Bronchial epithelial cell (primary cell): ENCODE data around the gene PPM1G. TPM values are rescaled to one million over a fixed set of nuclear protein-coding genes. Genes with fewer than 3 reads are reported as not detected.
A peak's percentile ranks its signal among the peaks of the same experiment; 100 is the strongest.

Experiments used
- DNase-seq: peaks from one replicate; pipeline ENCODE4 v3.0.0-alpha.2; 2010; ENCODE audit warnings: low read depth
- FAIRE-seq: peaks from 2 replicates; lab custom pipeline; 2011; peaks lifted over from hg19 to GRCh38; lab: Jason Lieb, UNC
- H3K27me3 ChIP-seq: 2 replicates; pipeline ENCODE4 v1.5.1; 2011; ENCODE audit warnings: low read length; ENCODE audit not compliant: control insufficient read depth, insufficient read depth
- H3K36me3 ChIP-seq: 2 replicates; pipeline ENCODE4 v1.5.1; 2011; ENCODE audit warnings: low read length; ENCODE audit not compliant: control insufficient read depth, insufficient read depth
- H3K4me3 ChIP-seq: 2 replicates; pipeline ENCODE4 v1.5.1; 2011; ENCODE audit warnings: mild to moderate bottlenecking, low read depth, low read length, control low read depth
- CTCF ChIP-seq: IDR thresholded peaks from 2 replicates; pipeline ENCODE4 v1.5.1; 2011; ENCODE audit warnings: mild to moderate bottlenecking, moderate library complexity, low read length, control low read depth, inconsistent platforms; ENCODE audit not compliant: insufficient read depth, severe bottlenecking
- total RNA-seq: library from RNA; depleted of rRNA; stranded (reverse); fragments of >200 nt; gene quantifications from 2 replicates; pipeline ENCODE4 v1.2.1, GENCODE V29; 2014

Gene PPM1G
- total RNA-seq, 1 donor from 2014 or later: 143 TPM

- Histone ChIP-seq H3K4me3 (no peak overlapping the region), H3K27me3 (no peaks in the 10 kb centered on the region), H3K36me3 (peaks cover 27% of the 10 kb centered on the region)
- no peak for FAIRE-seq
- no peak for DNase-seq
- TF ChIP-seq CTCF: no peak
Observed at GRCh38 chr2:27336173-27336572, 73.2 kb downstream of the PPM1G start.

- Histone ChIP-seq H3K27me3 (no peaks in the 10 kb centered on the region), H3K4me3 (no peak overlapping the region), H3K36me3 (peaks cover 27% of the 10 kb centered on the region)
- FAIRE-seq (no peak), DNase-seq (peak; percentile 4)
- TF ChIP-seq CTCF: no peak
Observed at GRCh38 chr2:27335311-27335710, 74.1 kb downstream of the PPM1G start.

Other genes with a start within 250 kb of the PPM1G start
- gene ATRAID, start 197.6 kb downstream of the PPM1G start, total RNA-seq: 184 and 257 TPM in 2 replicates
- gene SLC5A6, start 197.3 kb downstream of the PPM1G start, total RNA-seq: 6.3 and 21.1 TPM in 2 replicates
- gene CAD, start 192.2 kb downstream of the PPM1G start, total RNA-seq: 21.6 and 24.3 TPM in 2 replicates
- gene SLC30A3, start 146.5 kb downstream of the PPM1G start, total RNA-seq: not detected in 2 replicates
- gene DNAJC5G, start 134.2 kb downstream of the PPM1G start, total RNA-seq: not detected in 2 replicates
- gene TRIM54, start 127.2 kb downstream of the PPM1G start, total RNA-seq: not detected in 2 replicates
- 0.51 and 1.8 TPM in 2 replicates for gene UCN, start 101.1 kb downstream of the PPM1G start, total RNA-seq
- 43.3 and 55.3 TPM in 2 replicates for gene MPV17, start 86.5 kb downstream of the PPM1G start, total RNA-seq
- gene GTF3C2, start 52.8 kb downstream of the PPM1G start, total RNA-seq: 19.2 and 20.9 TPM in 2 replicates
- gene EIF2B4, start 39.3 kb downstream of the PPM1G start, total RNA-seq: 29.7 and 32.4 TPM in 2 replicates
- gene SNX17, start 39.0 kb downstream of the PPM1G start, total RNA-seq: 99.3 and 102 TPM in 2 replicates
- gene ZNF513, start 28.9 kb downstream of the PPM1G start, total RNA-seq: 7.1 and 9.5 TPM in 2 replicates
- 93.7 and 125 TPM in 2 replicates for gene NRBP1, start 19.0 kb upstream of the PPM1G start, total RNA-seq
- 28.4 and 29.1 TPM in 2 replicates for gene KRTCAP3, start 32.8 kb upstream of the PPM1G start, total RNA-seq
- 5.0 and 5.5 TPM in 2 replicates for gene IFT172, start 80.2 kb upstream of the PPM1G start, total RNA-seq
- gene FNDC4, start 85.6 kb upstream of the PPM1G start, total RNA-seq: 7.6 and 8.1 TPM in 2 replicates
- not detected in 2 replicates for gene GCKR, start 87.2 kb upstream of the PPM1G start, total RNA-seq
- 6.4 and 7.4 TPM in 2 replicates for gene ZNF512, start 173.5 kb upstream of the PPM1G start, total RNA-seq
- 0.79 and 0.90 TPM in 2 replicates for gene CCDC121, start 219.4 kb upstream of the PPM1G start, total RNA-seq
- 31.7 and 47.9 TPM in 2 replicates for gene GPN1, start 219.5 kb upstream of the PPM1G start, total RNA-seq